ENCODE data around the gene BRD3OS.

DNA sequence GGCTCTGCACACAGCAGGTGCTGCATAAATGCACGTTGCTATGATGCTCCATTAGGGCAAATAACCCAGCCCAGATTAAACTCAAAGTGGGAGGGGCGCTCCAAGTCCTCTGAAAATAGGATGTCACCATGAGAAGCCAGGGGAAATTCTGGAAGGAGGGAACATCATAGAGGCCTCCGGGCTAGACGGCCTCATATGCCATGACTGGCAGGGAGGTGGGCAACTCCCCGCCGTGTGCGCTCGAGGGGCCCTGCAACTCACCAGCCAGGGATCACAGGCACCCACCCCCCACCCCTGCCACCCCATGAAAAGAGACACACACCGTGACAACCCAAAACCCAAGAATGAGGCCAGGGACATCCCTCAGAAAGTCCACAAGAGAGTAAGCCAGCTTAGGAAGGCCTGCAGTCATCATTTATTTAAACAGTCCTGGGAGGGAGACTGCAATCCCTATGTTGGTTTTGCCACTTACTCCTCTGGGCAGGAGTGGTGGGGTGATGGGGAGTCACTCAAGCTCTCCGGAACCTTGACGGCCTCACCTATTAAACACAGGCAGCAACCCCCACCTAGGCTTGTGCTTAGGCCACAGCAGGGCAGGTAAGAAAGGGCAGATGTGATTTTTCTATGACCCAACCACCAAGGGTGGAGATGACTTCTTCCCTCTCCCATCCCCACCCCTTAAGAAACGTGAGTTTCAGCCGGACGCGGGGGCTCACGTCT is 37.2 kb upstream of the BRD3OS start:
- TF ChIP-seq GTF2I (CRISPR knock-in tag; conservative IDR thresholded peaks at IDR 0.05), result no peak
- TF ChIP-seq, protein P1, sequence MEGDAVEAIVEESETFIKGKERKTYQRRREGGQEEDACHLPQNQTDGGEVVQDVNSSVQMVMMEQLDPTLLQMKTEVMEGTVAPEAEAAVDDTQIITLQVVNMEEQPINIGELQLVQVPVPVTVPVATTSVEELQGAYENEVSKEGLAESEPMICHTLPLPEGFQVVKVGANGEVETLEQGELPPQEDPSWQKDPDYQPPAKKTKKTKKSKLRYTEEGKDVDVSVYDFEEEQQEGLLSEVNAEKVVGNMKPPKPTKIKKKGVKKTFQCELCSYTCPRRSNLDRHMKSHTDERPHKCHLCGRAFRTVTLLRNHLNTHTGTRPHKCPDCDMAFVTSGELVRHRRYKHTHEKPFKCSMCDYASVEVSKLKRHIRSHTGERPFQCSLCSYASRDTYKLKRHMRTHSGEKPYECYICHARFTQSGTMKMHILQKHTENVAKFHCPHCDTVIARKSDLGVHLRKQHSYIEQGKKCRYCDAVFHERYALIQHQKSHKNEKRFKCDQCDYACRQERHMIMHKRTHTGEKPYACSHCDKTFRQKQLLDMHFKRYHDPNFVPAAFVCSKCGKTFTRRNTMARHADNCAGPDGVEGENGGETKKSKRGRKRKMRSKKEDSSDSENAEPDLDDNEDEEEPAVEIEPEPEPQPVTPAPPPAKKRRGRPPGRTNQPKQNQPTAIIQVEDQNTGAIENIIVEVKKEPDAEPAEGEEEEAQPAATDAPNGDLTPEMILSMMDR (IDR thresholded peaks at IDR 0.05), result no peak

All from WTC11 (cell line).